Naive thymus-derived CD8-positive, alpha-beta T cell (primary cell): Measurements from ENCODE around the gene CFI. TPM values are rescaled to one million over a fixed set of nuclear protein-coding genes. Genes with fewer than 3 reads are reported as not detected.

Source experiments
- ATAC-seq, 2 donors: fragments of 150-1000 bp; cut with Tn5 transposase in 1 of 2; sonication (Bioruptor Pico), chemical (Tn5 transposase) in 1 of 2; 1 replicate in 1 of 2; 2 replicates in 1 of 2; pipeline ENCODE4 v1.10.0; 2021; ENCODE audit warnings: mild to moderate bottlenecking in 2 of 2, moderate library complexity in 2 of 2
- POLR2A ChIA-PET: fragments of 350-600 bp; sonication (Branson Sonifier 250); formaldehyde crosslinking; loops from one replicate; lab custom pipeline; 2021; ENCODE audit warnings: antibody characterized with exemption; lab: Charles Lee
- DNase-seq, 10 donors: peaks; one replicate each; pipeline versions ENCODE4 v3.0.0 to v3.0.0-alpha.2; 2020 to 2022
- H3K27ac Mint-ChIP-seq, 10 donors: one replicate each; pipeline ENCODE4 v1.8.0; 2020 to 2022; ENCODE audit warnings: mild to moderate bottlenecking in 10 of 10, mixed read lengths in 10 of 10, moderate library complexity in 4 of 10, inconsistent platforms in 1 of 10
- H3K27me3 Mint-ChIP-seq, 5 donors: one replicate each; pipeline ENCODE4 v1.8.0; 2021 to 2022; ENCODE audit warnings: mixed read lengths in 5 of 5
- H3K36me3 Mint-ChIP-seq, 3 donors: one replicate each; pipeline ENCODE4 v1.8.0; 2020 to 2022; ENCODE audit warnings: mixed read lengths in 3 of 3, mild to moderate bottlenecking in 2 of 3, inconsistent platforms in 1 of 3
- H3K4me1 Mint-ChIP-seq, 4 donors: one replicate each; pipeline ENCODE4 v1.8.0; 2021 to 2022; ENCODE audit warnings: mixed read lengths in 4 of 4
- H3K4me3 Mint-ChIP-seq, 10 donors: one replicate each; pipeline ENCODE4 v1.8.0; 2020 to 2022; ENCODE audit warnings: mild to moderate bottlenecking in 10 of 10, mixed read lengths in 10 of 10, moderate library complexity in 6 of 10, inconsistent platforms in 1 of 10
- H3K9me3 Mint-ChIP-seq, 9 donors: one replicate each; pipeline ENCODE4 v1.8.0; 2020 to 2022; ENCODE audit warnings: mixed read lengths in 9 of 9, mild to moderate bottlenecking in 3 of 9, inconsistent platforms in 1 of 9, moderate library complexity in 1 of 9
- polyA plus RNA-seq, 3 donors: library from polyadenylated mRNA; unstranded; fragments of 300-500 nt; fragmentation: Illumina TruSeq; gene quantifications; one replicate each; pipeline ENCODE4 v1.2.3, GENCODE V29; 2021
- total RNA-seq, 8 experiments: library from RNA in 2 of 8; stranded (reverse) in 2 of 8; gene quantifications; one replicate each; pipeline ENCODE4 v1.2.3 and lab custom pipeline; 2021 to 2026

Gene CFI
- total and polyA plus RNA-seq, 5 experiments from 2014 or later = not detected

- no peak for DNase-seq
- no peak for ATAC-seq
- Mint-ChIP-seq H3K27ac (no peak overlapping the region), H3K9me3 (no peaks in the 10 kb centered on the region), H3K27me3 (peaks cover 0 to 3% (median 0%) of the 10 kb centered on the region in 5 donors), H3K4me1 (peaks cover 0 to 1% (median 0%) of the 10 kb centered on the region in 4 donors), H3K4me3 (no peak overlapping the region), H3K36me3 (no peaks in the 10 kb centered on the region)
- POLR2A ChIA-PET = no interaction called here
These were observed 56.0 kb downstream of the CFI start for GRCh38 chr4:109745830-109746229.

GRCh38 chr4:109739547-109739946, 62.3 kb downstream of the CFI start:
- H3K4me1 Mint-ChIP-seq = peaks cover 0 to 1% (median 0%) of the 10 kb centered on the region in 4 donors
- DNase-seq (no peak), ATAC-seq (no peak)
- H3K36me3 Mint-ChIP-seq = no peaks in the 10 kb centered on the region
- POLR2A ChIA-PET = no interaction called here
- H3K27ac Mint-ChIP-seq = no peak overlapping the region
- peaks cover 0 to 12% (median 7%) of the 10 kb centered on the region in 5 donors for H3K27me3 Mint-ChIP-seq
- no peak overlapping the region for H3K4me3 Mint-ChIP-seq
- H3K9me3 Mint-ChIP-seq = no peaks in the 10 kb centered on the region

DNA sequence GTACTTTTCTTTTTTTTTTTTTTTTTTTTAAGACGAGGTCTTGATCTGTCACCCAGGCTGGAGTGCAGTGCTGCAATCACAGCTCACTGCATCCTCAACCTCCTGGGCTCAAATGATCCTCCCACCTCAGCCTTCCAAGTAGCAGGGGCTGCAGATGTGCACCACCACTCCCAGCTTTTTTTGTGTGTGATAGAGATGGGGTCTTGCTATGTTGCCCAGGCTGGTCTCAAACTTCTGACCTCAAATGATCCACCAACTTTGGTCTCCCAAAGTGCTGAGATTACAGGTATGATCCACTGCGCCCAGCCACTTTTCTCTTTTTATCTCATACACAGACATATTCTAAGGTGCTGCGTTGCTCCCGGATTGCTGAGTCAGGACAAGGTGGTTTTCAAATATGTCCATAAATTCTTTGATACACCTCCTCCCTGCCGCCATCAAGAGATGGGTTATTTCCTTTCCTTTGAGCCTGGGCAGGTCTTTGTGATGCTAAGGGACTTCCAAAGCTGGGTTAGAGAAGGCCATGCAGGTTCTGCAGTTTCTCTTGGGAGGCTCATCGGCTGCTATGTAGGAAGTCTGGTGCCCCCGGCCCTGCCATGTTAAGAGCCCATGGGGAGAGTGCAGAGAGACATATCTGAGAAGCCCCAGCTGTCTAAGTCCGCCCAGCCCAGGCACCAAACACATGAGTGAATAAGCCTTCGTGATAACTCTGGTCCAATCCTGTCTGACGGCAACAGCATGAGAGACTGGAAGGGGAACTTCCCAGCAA, 63.5 kb downstream of the CFI start:
- DNase-seq = no peak
- no peak overlapping the region for H3K27ac Mint-ChIP-seq
- no peaks in the 10 kb centered on the region for H3K9me3 Mint-ChIP-seq
- ATAC-seq = no peak
- H3K4me1 Mint-ChIP-seq = peaks cover 0 to 1% (median 0%) of the 10 kb centered on the region in 4 donors
- peaks cover 0 to 12% (median 7%) of the 10 kb centered on the region in 5 donors for H3K27me3 Mint-ChIP-seq
- no peaks in the 10 kb centered on the region for H3K36me3 Mint-ChIP-seq
- no peak overlapping the region for H3K4me3 Mint-ChIP-seq
- POLR2A ChIA-PET = no interaction called here

- Mint-ChIP-seq H3K4me3 (no peak overlapping the region), H3K27ac (no peak overlapping the region), H3K36me3 (no peaks in the 10 kb centered on the region), H3K4me1 (peaks cover 0 to 1% (median 0%) of the 10 kb centered on the region in 4 donors), H3K27me3 (peaks cover 0 to 12% (median 7%) of the 10 kb centered on the region in 5 donors), H3K9me3 (no peaks in the 10 kb centered on the region)
- DNase-seq (no peak), ATAC-seq (no peak)
- POLR2A ChIA-PET = no interaction called here
These were observed 66.0 kb downstream of the CFI start for GRCh38 chr4:109735566-109736365.

GRCh38 chr4:109733728-109734127, 68.1 kb downstream of the CFI start:
- Mint-ChIP-seq H3K9me3 (no peaks in the 10 kb centered on the region), H3K4me3 (no peak overlapping the region), H3K4me1 (peaks cover 4 to 12% (median 9%) of the 10 kb centered on the region in 4 donors), H3K36me3 (no peaks in the 10 kb centered on the region), H3K27me3 (peaks cover 0 to 8% (median 0%) of the 10 kb centered on the region in 5 donors), H3K27ac (no peak overlapping the region)
- ATAC-seq (no peak), DNase-seq (no peak)
- POLR2A ChIA-PET = no interaction called here

- peaks cover 18 to 35% (median 24%) of the 10 kb centered on the region in 4 donors for H3K4me1 Mint-ChIP-seq
- no peaks in the 10 kb centered on the region for H3K27me3 Mint-ChIP-seq
- peaks cover 0 to 11% (median 5%) of the 10 kb centered on the region in 3 donors for H3K36me3 Mint-ChIP-seq
- H3K4me3 Mint-ChIP-seq = peak overlapping the region; percentile 80 to 90 (median 85)
- H3K27ac Mint-ChIP-seq = peak overlapping the region; percentile 49 to 94 (median 86)
- DNase-seq = no peak
- POLR2A ChIA-PET = interaction anchor here (0.5 to 2.5 kb wide), 12 partner anchors 12 to 297 kb away, joined by 3 to 11 read pairs (median 4); partner anchors contain the start of genes GAR1, MCUB and SEC24B
- no peaks in the 10 kb centered on the region for H3K9me3 Mint-ChIP-seq
- ATAC-seq = no peak
These were observed 70.9 kb downstream of the CFI start for GRCh38 chr4:109730619-109731545.

DNA sequence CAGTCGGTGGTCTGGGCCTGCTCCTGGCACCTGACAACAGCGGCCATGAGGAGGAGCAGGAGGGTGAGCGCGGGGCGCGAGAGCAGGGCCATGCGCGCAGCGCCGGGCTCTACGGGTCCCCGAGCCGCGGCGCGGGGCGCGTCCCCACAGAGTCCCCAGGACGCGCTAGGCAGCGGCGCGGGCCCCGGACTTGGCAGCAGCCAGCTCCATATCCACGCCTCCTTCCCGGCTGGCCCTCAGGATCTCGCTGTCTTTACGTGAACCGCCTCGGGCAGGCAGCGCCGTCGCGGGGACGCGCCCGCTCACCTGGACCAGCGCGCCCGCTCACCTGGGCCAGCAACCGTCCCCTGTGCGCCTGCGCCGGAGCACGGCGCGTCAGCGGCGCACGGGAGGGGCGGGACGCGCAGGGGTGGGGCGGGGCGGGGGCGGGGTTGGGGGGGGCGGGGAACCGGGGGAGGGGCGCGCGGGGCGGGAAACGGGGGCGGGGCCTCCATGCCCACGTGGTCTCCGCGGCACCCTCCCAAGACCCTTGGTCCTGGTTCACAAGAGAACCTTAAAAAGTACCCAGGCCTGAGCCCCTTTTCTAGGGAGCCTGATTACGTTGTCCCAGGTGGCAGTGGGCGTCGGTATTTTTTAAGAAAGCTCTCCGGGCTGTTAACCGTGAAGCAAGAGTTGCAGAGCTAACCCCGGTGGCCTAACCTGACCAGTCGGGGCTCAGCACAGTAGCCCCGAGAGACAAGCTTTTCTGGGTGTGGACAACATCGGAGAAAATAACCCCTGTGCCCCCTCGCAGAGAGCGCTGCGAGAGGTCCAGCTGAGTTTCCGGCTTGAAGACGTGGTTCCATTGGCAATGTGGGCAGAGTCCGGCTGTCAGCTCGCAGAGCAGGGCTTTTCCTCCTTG, 71.8 kb downstream of the CFI start, which contains the start of gene PLA2G12A:
PLA2G12A (minus strand) TSS at position 353 of the 901 bp plus-strand sequence; CDS start at position 92, 261 bp downstream.
- Mint-ChIP-seq H3K4me1 (peaks cover 19 to 38% (median 25%) of the 10 kb centered on the region in 4 donors), H3K27me3 (no peaks in the 10 kb centered on the region), H3K27ac (peak within 1 kb of the TSS; percentile 74 to 97 (median 93)), H3K9me3 (no peaks in the 10 kb centered on the region), H3K36me3 (peaks cover 0 to 15% (median 7%) of the 10 kb centered on the region in 3 donors), H3K4me3 (peak within 1 kb of the TSS; percentile 82 to 97 (median 92))
- DNase-seq = peak; percentile 72 to 90 (median 84)
- peak; percentile 85 to 89 for ATAC-seq
- POLR2A ChIA-PET = interaction anchor here (0.6 to 2.5 kb wide), 13 partner anchors 13 to 296 kb away, joined by 3 to 11 read pairs (median 4); partner anchors contain the start of genes GAR1, MCUB and SEC24B

GRCh38 chr4:109729117-109729717, 72.6 kb downstream of the CFI start:
- Mint-ChIP-seq H3K9me3 (no peaks in the 10 kb centered on the region), H3K4me1 (peaks cover 19 to 44% (median 28%) of the 10 kb centered on the region in 4 donors), H3K27ac (peak overlapping the region; percentile 66 to 97 (median 93)), H3K27me3 (no peaks in the 10 kb centered on the region), H3K4me3 (peak overlapping the region; percentile 82 to 97 (median 92)), H3K36me3 (peaks cover 0 to 20% (median 7%) of the 10 kb centered on the region in 3 donors)
- no peak for ATAC-seq
- DNase-seq = peak in 2 of 10 donors; percentile 4 to 36
- POLR2A ChIA-PET = interaction anchor here (0.5 to 2.5 kb wide), 9 partner anchors 14 to 1202 kb away, joined by 3 to 11 read pairs (median 4); partner anchors contain the start of genes GAR1 and MCUB

GRCh38 chr4:109728385-109728784, 73.4 kb downstream of the CFI start:
- POLR2A ChIA-PET = interaction anchor here (0.7 to 2.2 kb wide), 2 partner anchors 26 to 1201 kb away, joined by 7 to 11 read pairs; no protein-coding TSS in a partner anchor
- H3K4me1 Mint-ChIP-seq = peaks cover 21 to 44% (median 28%) of the 10 kb centered on the region in 4 donors
- peak overlapping the region; percentile 82 to 97 (median 92) for H3K4me3 Mint-ChIP-seq
- H3K27ac Mint-ChIP-seq = peak overlapping the region in 3 of 10 donors; percentile 28 to 95 (median 60)
- no peaks in the 10 kb centered on the region for H3K27me3 Mint-ChIP-seq
- no peaks in the 10 kb centered on the region for H3K9me3 Mint-ChIP-seq
- H3K36me3 Mint-ChIP-seq = peaks cover 0 to 25% (median 8%) of the 10 kb centered on the region in 3 donors
- DNase-seq = no peak
- ATAC-seq = no peak

- H3K27ac Mint-ChIP-seq = no peak overlapping the region
These were observed 78.7 kb downstream of the CFI start for GRCh38 chr4:109723110-109723509.

More at GRCh38 chr4:109723110-109723509, 78.7 kb downstream of the CFI start:
- POLR2A ChIA-PET = no interaction called here
- Mint-ChIP-seq H3K27me3 (no peaks in the 10 kb centered on the region), H3K4me3 (no peak overlapping the region), H3K4me1 (peaks cover 12 to 48% (median 30%) of the 10 kb centered on the region in 4 donors), H3K9me3 (no peaks in the 10 kb centered on the region), H3K36me3 (peaks cover 0 to 37% (median 13%) of the 10 kb centered on the region in 3 donors)
- DNase-seq (no peak), ATAC-seq (no peak)
